HG02885 (cell line): ENCODE measurements around the gene NFATC2.

Source experiments
- ATAC-seq: cut with Tn5 transposase; IDR thresholded peaks from one replicate; pipeline ENCODE4 v1.9.1; 2021; ENCODE audit warnings: mild to moderate bottlenecking; ENCODE audit not compliant: unreplicated experiment, poor library complexity

NFATC2 gene

DNA sequence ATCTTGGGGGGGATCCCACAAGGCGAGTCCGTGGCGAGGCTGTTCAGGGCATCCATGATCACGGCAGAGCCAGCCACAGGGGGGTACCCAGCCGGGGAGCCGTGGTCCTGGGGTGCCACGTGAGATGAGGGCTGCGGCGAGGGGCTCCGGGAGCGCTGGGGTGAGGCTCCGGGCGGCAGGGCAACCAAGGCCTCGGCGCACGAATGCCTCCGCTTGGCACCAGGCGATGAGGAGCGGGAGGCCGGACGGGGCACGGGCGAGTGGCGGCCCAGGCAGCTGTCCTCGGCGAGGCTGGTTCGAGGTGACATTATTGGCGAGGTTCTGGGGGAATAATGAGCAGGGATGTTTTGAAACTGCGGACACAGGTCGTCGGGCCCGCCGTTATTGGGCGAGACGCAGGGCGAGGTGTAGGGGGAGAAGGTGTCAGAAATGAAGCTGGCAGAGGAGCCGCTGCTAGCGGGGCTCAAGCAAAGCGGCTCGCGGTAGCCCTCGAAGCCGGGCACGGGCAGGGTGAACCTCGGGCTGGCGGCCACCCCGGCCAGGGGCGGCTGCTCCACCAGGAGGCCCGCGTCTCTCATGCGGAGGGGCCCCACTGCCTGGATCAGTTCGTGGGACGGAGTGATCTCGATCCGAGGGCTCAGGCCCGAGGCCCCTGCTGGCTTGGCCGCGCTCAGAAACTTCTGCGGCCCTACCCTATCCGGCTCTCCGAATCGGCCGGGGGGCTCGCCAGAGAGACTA lies 19.1 kb downstream of the NFATC2 start:
- ATAC-seq = no peak

GRCh38 chr20:51522207-51522606 lies 20.3 kb downstream of the NFATC2 start:
- ATAC-seq = no peak

GRCh38 chr20:51517839-51518238 lies 24.7 kb downstream of the NFATC2 start:
- no peak for ATAC-seq

DNA sequence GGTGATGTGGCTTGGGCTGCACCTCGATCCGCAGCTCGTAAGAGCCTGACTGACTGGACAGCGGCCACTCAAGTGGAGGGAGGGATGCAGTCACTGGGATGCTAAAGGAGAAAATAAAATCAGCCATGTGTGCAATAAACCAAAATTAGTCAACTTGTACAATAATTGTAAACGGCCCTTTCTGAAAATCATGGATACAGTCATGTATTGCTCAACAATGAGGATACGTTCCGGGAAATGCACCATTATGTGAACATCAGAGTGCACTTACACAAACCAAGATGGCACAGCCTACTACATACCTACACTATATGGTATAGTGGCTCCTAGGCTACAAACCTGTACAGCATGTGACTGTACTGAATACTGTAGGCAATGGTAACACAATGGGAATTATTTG lies 25.7 kb downstream of the NFATC2 start:
- no peak for ATAC-seq

GRCh38 chr20:51514836-51515235 lies 27.7 kb downstream of the NFATC2 start:
- no peak for ATAC-seq

GRCh38 chr20:51514249-51514648 lies 28.3 kb downstream of the NFATC2 start:
- ATAC-seq = no peak

- no peak for ATAC-seq
Measured at GRCh38 chr20:51513545-51513944, 29.0 kb downstream of the NFATC2 start.

DNA sequence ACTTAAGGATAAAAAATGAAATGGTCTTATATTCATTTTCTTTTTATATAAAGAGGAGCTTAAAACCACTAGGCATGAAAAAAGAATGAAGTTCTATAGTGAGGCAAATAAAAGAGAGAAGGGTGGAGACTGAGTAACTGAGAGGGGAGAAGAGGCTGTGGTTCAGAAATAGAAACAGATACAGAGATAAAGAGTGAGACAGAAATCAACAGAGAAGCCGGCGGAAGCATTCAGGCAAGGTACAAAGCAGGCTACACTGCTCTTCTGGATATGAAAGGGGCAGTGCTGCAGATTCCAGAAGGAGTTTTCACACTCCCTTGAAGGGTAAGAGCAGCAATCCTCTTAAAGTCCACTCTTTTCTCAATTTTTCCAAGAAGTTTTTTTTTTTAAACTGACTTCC lies 29.9 kb downstream of the NFATC2 start:
- ATAC-seq = no peak

DNA sequence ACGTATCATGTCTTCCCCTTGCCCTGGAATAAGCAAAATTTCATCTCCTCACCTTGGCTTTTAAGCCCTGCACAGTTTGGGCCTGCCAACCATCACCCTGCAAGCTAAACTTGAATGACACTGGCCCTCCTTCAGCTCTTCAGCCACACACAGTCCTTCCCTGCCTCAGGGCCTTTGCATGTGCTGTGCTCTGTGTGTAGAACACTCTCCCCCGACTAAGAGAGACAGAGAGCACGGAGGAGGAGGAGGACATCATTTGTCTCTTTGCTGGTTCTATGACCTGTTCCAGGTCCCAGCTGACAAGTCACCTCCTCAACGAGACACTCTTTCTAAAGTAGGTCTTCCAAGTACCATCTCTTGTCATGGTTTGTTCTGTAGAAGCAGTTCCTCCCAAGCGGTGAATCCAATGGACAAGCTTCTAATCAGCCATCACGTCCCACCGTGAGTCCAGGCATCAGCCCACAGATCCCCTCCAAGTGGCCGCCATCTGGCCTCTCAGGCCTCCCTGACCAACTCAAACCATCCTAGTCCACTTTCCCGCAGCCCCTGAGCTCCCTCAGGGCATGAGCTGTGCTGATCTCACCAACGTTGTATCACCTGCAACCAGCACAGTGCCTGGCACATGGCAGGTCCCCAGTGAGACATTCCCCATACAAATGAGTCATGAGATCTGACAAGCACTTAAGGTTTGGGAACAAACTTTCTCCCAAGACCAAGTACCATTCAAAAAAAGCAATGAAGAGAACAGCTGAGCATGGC lies 30.5 kb downstream of the NFATC2 start:
- ATAC-seq = no peak

GRCh38 chr20:51510936-51511605 lies 31.4 kb downstream of the NFATC2 start:
- ATAC-seq = no peak

DNA sequence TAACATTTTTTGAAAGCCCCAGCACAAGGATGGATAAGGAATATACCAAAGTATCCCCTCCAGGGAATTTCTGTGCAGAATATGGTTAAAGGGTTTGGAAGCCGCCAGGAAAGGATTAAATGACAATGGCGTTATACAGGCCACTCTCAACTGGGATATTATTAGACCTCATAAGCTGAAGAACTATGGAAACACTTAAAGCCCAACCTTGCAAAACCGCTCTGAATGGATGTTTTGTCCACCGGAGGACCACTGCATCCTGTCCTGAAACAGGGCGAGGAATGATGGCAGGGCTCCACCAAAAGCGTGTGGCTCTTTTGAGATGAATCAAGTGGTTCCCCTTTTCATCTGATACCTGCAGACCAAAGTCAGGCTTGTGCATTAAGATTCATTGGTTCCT lies 32.4 kb downstream of the NFATC2 start:
- no peak for ATAC-seq

DNA sequence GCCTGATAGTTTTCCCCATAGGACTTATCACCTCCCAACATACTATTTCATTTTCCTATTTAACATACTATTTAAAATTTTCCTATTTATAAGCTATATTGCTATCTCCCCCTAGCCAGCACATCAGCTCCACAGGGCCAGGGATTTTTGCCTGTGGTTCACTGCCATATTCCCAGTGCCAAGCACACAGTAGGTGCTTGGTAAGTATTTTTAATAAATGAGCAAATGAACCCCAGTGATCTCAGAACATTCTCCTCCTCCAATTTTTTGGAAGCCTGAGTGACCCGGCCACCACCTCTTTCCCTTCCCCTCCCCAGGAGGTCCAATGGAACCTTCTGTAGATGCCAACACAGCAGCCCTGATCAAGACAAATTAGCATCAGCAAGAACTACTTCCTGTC lies 33.3 kb downstream of the NFATC2 start:
- ATAC-seq = no peak

DNA sequence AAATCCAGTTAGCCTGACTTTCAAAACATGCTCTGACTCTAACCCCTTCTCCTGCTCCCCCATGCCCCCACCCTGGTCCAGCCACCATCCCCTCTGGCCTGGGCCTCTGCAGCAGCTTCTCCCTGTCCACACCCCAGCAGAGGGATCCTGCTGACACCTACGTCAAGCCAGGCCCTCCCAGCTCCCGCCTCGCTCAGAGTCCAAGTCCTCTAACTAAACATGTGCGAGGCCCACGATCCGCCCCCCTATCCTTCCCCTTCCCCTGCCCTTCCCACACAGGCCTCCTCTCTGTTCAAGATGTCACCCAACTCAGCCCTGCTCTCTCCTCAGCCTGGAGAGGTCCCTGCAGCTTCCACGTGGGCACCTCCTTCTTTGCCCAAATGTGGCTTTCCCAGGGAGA lies 33.7 kb downstream of the NFATC2 start:
- no peak for ATAC-seq

GRCh38 chr20:51508158-51508557 lies 34.4 kb downstream of the NFATC2 start:
- no peak for ATAC-seq

DNA sequence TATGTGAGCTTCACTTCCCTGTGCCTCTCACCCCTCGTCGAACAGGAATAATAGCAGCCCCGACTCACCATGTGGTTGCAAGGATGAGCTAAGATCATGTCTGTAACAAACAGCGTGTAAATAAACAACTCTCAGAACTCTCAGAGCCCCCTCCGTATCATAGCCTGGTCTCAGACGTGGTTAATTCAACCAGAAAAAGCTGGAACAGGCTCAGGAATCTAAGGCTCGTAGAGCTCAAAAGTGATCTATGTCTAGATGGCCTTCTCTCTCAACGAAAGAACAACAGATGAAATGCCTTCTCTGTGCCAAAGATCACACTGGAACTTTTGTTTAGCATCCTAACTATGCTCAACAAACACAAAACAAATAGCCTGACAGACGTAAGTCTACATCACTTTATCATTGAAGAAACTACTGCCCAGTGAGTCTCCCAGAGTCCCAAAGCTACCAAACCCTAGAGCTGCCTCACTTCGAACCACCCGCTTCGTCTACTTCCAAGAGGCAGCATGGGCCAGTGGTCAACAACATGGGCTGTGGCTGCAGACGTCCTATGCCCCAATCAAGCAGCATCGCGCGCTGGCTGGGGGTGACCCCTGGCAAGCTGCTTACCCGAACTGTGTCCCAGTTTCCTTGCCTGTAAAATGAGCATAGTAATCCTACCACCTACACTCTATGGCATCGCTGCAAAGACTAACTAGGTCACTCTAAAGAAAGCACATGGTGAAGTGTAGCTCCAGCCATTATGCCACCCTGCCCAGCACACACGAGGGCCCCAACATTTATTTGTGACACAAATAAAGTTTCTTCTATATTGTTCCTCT lies 35.1 kb downstream of the NFATC2 start:
- no peak for ATAC-seq

DNA sequence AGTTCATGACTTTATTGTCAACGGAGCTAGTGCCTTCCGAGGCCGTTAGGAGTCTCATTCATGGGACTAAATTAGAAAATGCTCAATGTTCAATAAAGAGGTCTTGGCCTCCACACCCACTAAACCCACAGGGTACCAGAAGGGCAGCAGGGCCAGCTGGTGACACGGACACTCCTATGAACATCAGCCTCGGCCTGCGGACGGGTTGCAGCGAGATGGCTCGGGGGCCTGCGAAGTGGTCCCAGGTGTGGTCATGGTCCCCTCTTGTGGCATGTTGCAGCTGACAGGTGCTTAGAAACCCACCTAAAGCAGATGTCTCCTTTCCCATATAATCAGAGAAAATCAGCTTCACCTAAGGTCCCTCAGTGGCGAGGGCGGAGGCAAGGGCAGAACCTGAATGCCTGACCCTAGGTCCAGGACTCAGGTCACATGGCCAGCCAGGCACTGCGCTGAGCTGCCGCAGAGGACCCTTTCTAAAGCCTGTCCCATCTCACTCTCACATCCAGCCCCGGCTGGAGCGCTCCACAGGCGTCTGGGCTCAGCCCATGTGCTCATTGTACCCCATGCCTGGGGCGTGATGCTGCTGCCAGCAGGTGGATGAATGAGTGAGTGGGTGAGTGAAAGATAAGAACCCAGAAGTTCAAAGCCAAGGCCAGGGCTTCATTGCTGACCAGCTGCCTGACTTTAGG lies 35.8 kb downstream of the NFATC2 start:
- no peak for ATAC-seq

DNA sequence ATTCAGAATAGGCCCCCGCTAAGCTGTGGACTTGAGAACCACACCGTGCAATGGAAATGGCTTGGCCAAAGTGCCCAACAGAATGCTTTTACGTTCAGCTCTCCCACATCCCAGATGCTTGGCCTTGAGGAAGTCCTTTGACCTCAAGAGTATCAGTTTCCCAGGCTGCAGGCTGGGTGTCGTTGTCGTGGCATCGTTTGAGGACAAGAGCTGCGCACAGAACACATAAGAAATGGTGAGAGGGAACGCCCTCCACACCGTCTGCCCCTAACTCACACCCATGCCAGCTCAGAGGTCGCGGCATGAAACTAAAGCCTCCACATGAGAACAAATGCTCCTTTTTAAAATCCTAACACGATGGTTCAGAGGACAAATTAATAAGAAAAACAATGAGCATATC lies 37.0 kb downstream of the NFATC2 start:
- no peak for ATAC-seq

DNA sequence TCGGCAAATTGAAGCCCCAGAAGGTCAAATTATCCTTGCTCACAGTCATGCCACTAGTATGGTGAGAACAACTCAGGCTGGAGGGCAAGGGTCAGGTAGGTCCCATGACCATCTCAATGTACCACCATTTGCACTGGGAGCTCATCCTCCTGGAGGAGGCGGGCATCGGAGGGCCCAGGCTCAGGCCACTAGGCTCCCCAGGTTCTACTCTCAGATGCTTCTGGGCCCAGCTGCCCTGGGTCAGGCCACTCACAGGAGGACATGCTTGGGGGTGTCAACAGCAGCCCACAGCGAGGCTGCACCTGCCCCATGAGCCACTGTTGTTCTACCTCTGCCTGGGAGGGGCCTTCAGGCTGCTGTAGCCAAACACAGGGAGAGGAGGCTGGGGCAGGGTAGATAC lies 39.1 kb downstream of the NFATC2 start:
- ATAC-seq = no peak

GRCh38 chr20:51500936-51501335 lies 41.6 kb downstream of the NFATC2 start:
- no peak for ATAC-seq

- ATAC-seq = peak; percentile 87
Measured at GRCh38 chr20:51500311-51500710, 42.2 kb downstream of the NFATC2 start.
